ENCODE results near the gene THY1.
"Not testable (repeated sequence)": the region's sequence is repeated elsewhere in the genome, so short reads cannot be mapped to it uniquely, and the experiment has no call there.

The THY1 gene

GRCh38 chr11:119389611-119390254 lies 33.2 kb downstream of the THY1 start:
- in situ Hi-C loops (cut with MboI; ENCODE audit: low sequenced_read_pairs) = no loop called here

GRCh38 chr11:119388103-119388502 lies 34.9 kb downstream of the THY1 start:
- in situ Hi-C loops (cut with MboI; ENCODE audit: low sequenced_read_pairs) = no loop called here

GRCh38 chr11:119384332-119384731 lies 38.6 kb downstream of the THY1 start:
- in situ Hi-C loops (cut with MboI; ENCODE audit: low sequenced_read_pairs) = no loop called here

GRCh38 chr11:119382513-119382912 lies 40.5 kb downstream of the THY1 start:
- in situ Hi-C loops (cut with MboI; ENCODE audit: low sequenced_read_pairs) = not testable (repeated sequence)

- in situ Hi-C loops (cut with MboI; ENCODE audit: low sequenced_read_pairs) = no loop called here
Measured at GRCh38 chr11:119382101-119382500, 40.9 kb downstream of the THY1 start.

- in situ Hi-C loops (cut with MboI; ENCODE audit: low sequenced_read_pairs) = no loop called here
Measured at GRCh38 chr11:119381181-119381988, 41.6 kb downstream of the THY1 start, which contains the start of gene USP2. Gene USP2, minus strand, starts transcription at chr11:119381690. Its CDS starts 8,210 bp downstream, at chr11:119373480.

- in situ Hi-C loops (cut with MboI; ENCODE audit: low sequenced_read_pairs) = no loop called here
Measured at GRCh38 chr11:119380827-119381180, 42.2 kb downstream of the THY1 start.

- in situ Hi-C loops (cut with MboI; ENCODE audit: low sequenced_read_pairs) = no loop called here
Measured at GRCh38 chr11:119380160-119380826, 42.7 kb downstream of the THY1 start.

- in situ Hi-C loops (cut with MboI; ENCODE audit: low sequenced_read_pairs) = no loop called here
Measured at GRCh38 chr11:119378851-119379465, 44.0 kb downstream of the THY1 start.

GRCh38 chr11:119377961-119378667 lies 44.9 kb downstream of the THY1 start:
- in situ Hi-C loops (cut with MboI; ENCODE audit: low sequenced_read_pairs) = no loop called here

- in situ Hi-C loops (cut with MboI; ENCODE audit: low sequenced_read_pairs) = no loop called here
Measured at GRCh38 chr11:119377112-119377901, 45.7 kb downstream of the THY1 start.

GRCh38 chr11:119376197-119376847 lies 46.6 kb downstream of the THY1 start:
- in situ Hi-C loops (cut with MboI; ENCODE audit: low sequenced_read_pairs) = no loop called here

- in situ Hi-C loops (cut with MboI; ENCODE audit: low sequenced_read_pairs) = no loop called here
Measured at GRCh38 chr11:119375337-119376196, 47.4 kb downstream of the THY1 start.

GRCh38 chr11:119374632-119375336 lies 48.2 kb downstream of the THY1 start:
- in situ Hi-C loops (cut with MboI; ENCODE audit: low sequenced_read_pairs) = no loop called here

- in situ Hi-C loops (cut with MboI; ENCODE audit: low sequenced_read_pairs) = no loop called here
Measured at GRCh38 chr11:119373921-119374631, 48.9 kb downstream of the THY1 start.

- in situ Hi-C loops (cut with MboI; ENCODE audit: low sequenced_read_pairs) = no loop called here
Measured at GRCh38 chr11:119373059-119373920, 49.7 kb downstream of the THY1 start.
